ENCODE measurements around the gene METTL25B. TPM values are rescaled to one million over a fixed set of nuclear protein-coding genes. Genes with fewer than 3 reads are reported as not detected.

METTL25B gene
- total RNA-seq, 4 donors from 2014 or later = 12.9 to 28.0 (median 17.6) TPM

- Histone ChIP-seq H3K4me3 (peak within 1 kb of the TSS; percentile 76 to 98 (median 90)), H3K9me3 (no peaks in the 10 kb centered on the region), H3K27ac (peak within 1 kb of the TSS; percentile 87 to 98 (median 94)), H3K27me3 (no peaks in the 10 kb centered on the region), H3K4me1 (peaks cover 35 to 40% of the 10 kb centered on the region in 2 donors), H3K36me3 (peaks cover 0 to 9% of the 10 kb centered on the region in 2 donors)
- ATAC-seq (peak; percentile 96), DNase-seq (peak; percentile 99)
- intact Hi-C loops (cut with DNase I; ENCODE audit: low total_unique reads) = loop anchor here (1.0 kb wide), 3 partner anchors 16 to 39 kb away; partner anchors contain the start of genes HDGF, ISG20L2, METTL25B and MRPL24
- TF ChIP-seq CTCF (IDR thresholded peaks at IDR 0.05 in 4 of 5, conservative IDR thresholded peaks at IDR 0.05 in 1 of 5) (peak in 1 of 5 experiments; percentile 14), POLR2A (IDR thresholded peaks at IDR 0.05) (peak; percentile 74 to 84)
- in situ Hi-C loops (cut with MboI; ENCODE audit: low sequenced_read_pairs in 4 of 4) = no loop called here
Measured at GRCh38 chr1:156767101-156767878, 39.0 kb downstream of the METTL25B start, which contains the start of gene PRCC. PRCC (plus strand) TSS chr1:156767535; CDS start chr1:156767772, 237 bp downstream.

- Histone ChIP-seq H3K9me3 (no peaks in the 10 kb centered on the region), H3K27ac (peak overlapping the region; percentile 87 to 98 (median 94)), H3K4me1 (peaks cover 43 to 44% of the 10 kb centered on the region in 2 donors), H3K4me3 (peak overlapping the region; percentile 68 to 98 (median 90)), H3K36me3 (peaks cover 0 to 9% of the 10 kb centered on the region in 2 donors), H3K27me3 (no peaks in the 10 kb centered on the region)
- ATAC-seq (no peak), DNase-seq (peak in 1 of 2 donors; percentile 33)
- in situ Hi-C loops (cut with MboI; ENCODE audit: low sequenced_read_pairs in 4 of 4) (no loop called here), intact Hi-C loops (cut with DNase I; ENCODE audit: low total_unique reads) (loop anchor here (1.0 kb wide), 3 partner anchors 17 to 40 kb away; partner anchors contain the start of genes HDGF, ISG20L2, METTL25B and MRPL24)
- no peak for TF ChIP-seq CTCF (IDR thresholded peaks at IDR 0.05 in 4 of 5, conservative IDR thresholded peaks at IDR 0.05 in 1 of 5)
- TF ChIP-seq POLR2A (IDR thresholded peaks at IDR 0.05) = no peak
Measured at GRCh38 chr1:156767879-156768604, 39.8 kb downstream of the METTL25B start.

GRCh38 chr1:156768610-156769295 lies 40.5 kb downstream of the METTL25B start:
- H3K27me3 ChIP-seq = no peaks in the 10 kb centered on the region
- H3K4me3 ChIP-seq = peak overlapping the region; percentile 68 to 98 (median 90)
- TF ChIP-seq POLR2A (IDR thresholded peaks at IDR 0.05) = no peak
- TF ChIP-seq CTCF (IDR thresholded peaks at IDR 0.05 in 4 of 5, conservative IDR thresholded peaks at IDR 0.05 in 1 of 5) = no peak
- in situ Hi-C loops (cut with MboI; ENCODE audit: low sequenced_read_pairs in 4 of 4) (no loop called here), intact Hi-C loops (cut with DNase I; ENCODE audit: low total_unique reads) (no loop called here)
- H3K36me3 ChIP-seq = peaks cover 0 to 9% of the 10 kb centered on the region in 2 donors
- H3K9me3 ChIP-seq = no peaks in the 10 kb centered on the region
- H3K27ac ChIP-seq = peak overlapping the region; percentile 87 to 98 (median 94)
- DNase-seq (no peak), ATAC-seq (no peak)
- H3K4me1 ChIP-seq = peaks cover 44 to 50% of the 10 kb centered on the region in 2 donors

GRCh38 chr1:156772222-156772621 lies 44.0 kb downstream of the METTL25B start:
- no peak overlapping the region for H3K4me3 ChIP-seq
- intact Hi-C loops (cut with DNase I; ENCODE audit: low total_unique reads) = no loop called here
- in situ Hi-C loops (cut with MboI; ENCODE audit: low sequenced_read_pairs in 4 of 4) = no loop called here
- H3K27ac ChIP-seq = no peak overlapping the region
- ATAC-seq (no peak), DNase-seq (no peak)
- no peaks in the 10 kb centered on the region for H3K9me3 ChIP-seq
- TF ChIP-seq CTCF (IDR thresholded peaks at IDR 0.05 in 4 of 5, conservative IDR thresholded peaks at IDR 0.05 in 1 of 5) = no peak
- TF ChIP-seq POLR2A (IDR thresholded peaks at IDR 0.05) = no peak
- H3K4me1 ChIP-seq = peaks cover 38 to 50% of the 10 kb centered on the region in 2 donors
- no peaks in the 10 kb centered on the region for H3K27me3 ChIP-seq
- peaks cover 0 to 9% of the 10 kb centered on the region in 2 donors for H3K36me3 ChIP-seq
